Neutrophil (primary cell): ENCODE data around the gene NF1.

Experiments
- H3K27ac ChIP-seq: fragments of 200-600 bp; sonication (generic); 2 replicates; pipeline ENCODE4 v1.5.1; 2016; ENCODE audit warnings: mild to moderate bottlenecking, moderate library complexity
- H3K27me3 ChIP-seq: fragments of 200-600 bp; sonication (generic); 2 replicates; pipeline ENCODE4 v1.6.0; 2016; ENCODE audit warnings: mild to moderate bottlenecking
- H3K36me3 ChIP-seq: fragments of 200-600 bp; sonication (generic); 2 replicates; pipeline ENCODE4 v1.5.1; 2017
- H3K4me1 ChIP-seq, 2 experiments: fragments of 200-600 bp in 1 of 2; sonication (generic) in 1 of 2; 1 replicate in 1 of 2; 2 replicates in 1 of 2; pipeline versions ENCODE4 v1.5.1 to v1.6.1; 2013 to 2016; ENCODE audit warnings: low read depth in 1 of 2, low read length in 1 of 2, mild to moderate bottlenecking in 1 of 2, moderate library complexity in 1 of 2; ENCODE audit not compliant: control insufficient read depth in 1 of 2, insufficient read depth in 1 of 2
- H3K4me3 ChIP-seq, 2 experiments: fragments of 200-600 bp in 1 of 2; sonication (generic) in 1 of 2; 1 replicate in 1 of 2; 2 replicates in 1 of 2; pipeline ENCODE4 v1.5.1; 2013 to 2016; ENCODE audit warnings: low read depth in 1 of 2, low read length in 1 of 2, mild to moderate bottlenecking in 1 of 2, moderate library complexity in 1 of 2
- H3K9me3 ChIP-seq: fragments of 200-600 bp; sonication (generic); 2 replicates; pipeline ENCODE4 v1.5.1; 2016
- TF ChIP-seq, protein P1 (sequence below): fragments of 200-600 bp; sonication (generic); IDR thresholded peaks from 2 replicates; pipeline ENCODE4 v1.5.1; 2016; ENCODE audit warnings: antibody characterized with exemption

Gene NF1

GRCh38 chr17:31144836-31145235, 50.1 kb downstream of the NF1 start:
- TF ChIP-seq, protein P1, sequence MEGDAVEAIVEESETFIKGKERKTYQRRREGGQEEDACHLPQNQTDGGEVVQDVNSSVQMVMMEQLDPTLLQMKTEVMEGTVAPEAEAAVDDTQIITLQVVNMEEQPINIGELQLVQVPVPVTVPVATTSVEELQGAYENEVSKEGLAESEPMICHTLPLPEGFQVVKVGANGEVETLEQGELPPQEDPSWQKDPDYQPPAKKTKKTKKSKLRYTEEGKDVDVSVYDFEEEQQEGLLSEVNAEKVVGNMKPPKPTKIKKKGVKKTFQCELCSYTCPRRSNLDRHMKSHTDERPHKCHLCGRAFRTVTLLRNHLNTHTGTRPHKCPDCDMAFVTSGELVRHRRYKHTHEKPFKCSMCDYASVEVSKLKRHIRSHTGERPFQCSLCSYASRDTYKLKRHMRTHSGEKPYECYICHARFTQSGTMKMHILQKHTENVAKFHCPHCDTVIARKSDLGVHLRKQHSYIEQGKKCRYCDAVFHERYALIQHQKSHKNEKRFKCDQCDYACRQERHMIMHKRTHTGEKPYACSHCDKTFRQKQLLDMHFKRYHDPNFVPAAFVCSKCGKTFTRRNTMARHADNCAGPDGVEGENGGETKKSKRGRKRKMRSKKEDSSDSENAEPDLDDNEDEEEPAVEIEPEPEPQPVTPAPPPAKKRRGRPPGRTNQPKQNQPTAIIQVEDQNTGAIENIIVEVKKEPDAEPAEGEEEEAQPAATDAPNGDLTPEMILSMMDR: no peak
- H3K4me3 ChIP-seq: no peak overlapping the region
- H3K36me3 ChIP-seq: peaks cover 5% of the 10 kb centered on the region
- H3K9me3 ChIP-seq: no peaks in the 10 kb centered on the region
- no peaks in the 10 kb centered on the region for H3K27me3 ChIP-seq
- H3K4me1 ChIP-seq: no peaks in the 10 kb centered on the region
- no peak overlapping the region for H3K27ac ChIP-seq

DNA sequence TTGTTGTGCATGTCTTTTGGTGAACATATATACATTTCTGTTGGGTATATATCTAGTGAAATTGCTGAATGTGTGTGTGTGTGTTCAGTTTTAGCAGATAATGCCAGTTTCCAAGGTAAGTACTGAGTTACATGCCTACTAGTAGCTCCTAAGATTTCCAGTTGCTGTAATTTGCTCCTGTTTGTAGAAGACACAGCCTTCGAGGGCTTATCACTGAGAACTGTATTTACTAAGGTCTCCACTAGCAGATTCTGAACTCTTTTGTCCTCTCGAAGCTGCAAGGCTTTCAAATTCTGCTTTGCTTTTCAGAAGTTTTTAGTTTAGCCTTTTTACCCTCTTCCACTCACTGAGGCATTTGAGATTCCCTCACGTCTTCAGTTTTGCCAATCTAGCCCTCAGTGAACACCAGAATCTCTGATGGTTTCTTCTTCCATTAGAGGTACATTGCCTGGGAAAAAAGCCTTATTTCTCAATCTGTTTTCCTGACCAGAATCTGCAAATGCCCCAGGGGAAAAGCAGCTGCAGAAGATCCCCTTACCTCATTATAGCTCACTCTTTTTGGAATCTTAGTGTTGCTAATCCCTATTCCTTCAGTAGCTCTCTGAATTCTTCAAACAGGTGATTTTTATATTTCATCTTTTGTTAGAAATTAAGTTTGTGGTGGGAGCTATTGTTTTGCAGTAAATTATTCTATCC, 52.9 kb downstream of the NF1 start:
- Histone ChIP-seq H3K9me3 (no peaks in the 10 kb centered on the region), H3K27me3 (no peaks in the 10 kb centered on the region), H3K4me3 (no peak overlapping the region), H3K36me3 (peaks cover 4% of the 10 kb centered on the region), H3K27ac (no peak overlapping the region), H3K4me1 (no peaks in the 10 kb centered on the region)
- TF ChIP-seq, protein P1: no peak

DNA sequence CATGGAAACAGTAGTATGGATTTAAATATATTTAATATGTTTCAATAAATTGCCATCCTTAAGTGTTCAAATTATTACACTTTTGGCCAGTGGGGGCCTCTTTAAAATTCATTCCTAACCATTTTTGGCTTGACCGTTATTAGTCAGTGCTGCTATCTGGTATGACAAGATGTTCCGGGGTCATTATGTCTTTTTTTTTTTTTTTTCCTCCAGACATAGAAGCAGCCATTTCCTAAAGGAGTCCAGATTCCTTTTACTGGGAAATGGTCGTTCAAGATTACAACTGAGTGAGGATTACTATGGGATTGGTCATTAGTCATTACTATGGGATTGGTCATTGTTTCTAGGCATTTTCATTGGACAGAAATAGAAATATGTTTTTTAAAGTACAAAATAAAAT, 53.4 kb downstream of the NF1 start:
- no peak overlapping the region for H3K4me3 ChIP-seq
- peaks cover 4% of the 10 kb centered on the region for H3K36me3 ChIP-seq
- no peaks in the 10 kb centered on the region for H3K4me1 ChIP-seq
- no peaks in the 10 kb centered on the region for H3K27me3 ChIP-seq
- H3K9me3 ChIP-seq: no peaks in the 10 kb centered on the region
- TF ChIP-seq, protein P1: no peak
- H3K27ac ChIP-seq: no peak overlapping the region

- H3K4me3 ChIP-seq: no peak overlapping the region
- H3K27ac ChIP-seq: no peak overlapping the region
- H3K4me1 ChIP-seq: no peaks in the 10 kb centered on the region
- TF ChIP-seq, protein P1: no peak
- no peaks in the 10 kb centered on the region for H3K9me3 ChIP-seq
- no peaks in the 10 kb centered on the region for H3K36me3 ChIP-seq
- no peaks in the 10 kb centered on the region for H3K27me3 ChIP-seq
Measured at GRCh38 chr17:31152271-31152670, 57.5 kb downstream of the NF1 start.

GRCh38 chr17:31155208-31155810, 60.5 kb downstream of the NF1 start:
- H3K27ac ChIP-seq: no peak overlapping the region
- TF ChIP-seq, protein P1: no peak
- no peaks in the 10 kb centered on the region for H3K4me1 ChIP-seq

More at GRCh38 chr17:31155208-31155810, 60.5 kb downstream of the NF1 start:
- no peaks in the 10 kb centered on the region for H3K27me3 ChIP-seq
- no peak overlapping the region for H3K4me3 ChIP-seq
- H3K36me3 ChIP-seq: no peaks in the 10 kb centered on the region
- H3K9me3 ChIP-seq: no peaks in the 10 kb centered on the region
